KG1 (cell line): Measurements from ENCODE around the gene RPIA.
"Not testable (repeated sequence)": the region's sequence is repeated elsewhere in the genome, so short reads cannot be mapped to it uniquely, and the experiment has no call there.

Experiments
- DNase-seq: peaks from one replicate; lab custom pipeline; 2025; lab: John Stamatoyannopoulos, UW

RPIA gene

GRCh38 chr2:88789213-88789612 is 97.7 kb downstream of the RPIA start:
- DNase-seq = not testable (repeated sequence)

GRCh38 chr2:88795932-88796331 is 104.5 kb downstream of the RPIA start:
- not testable (repeated sequence) for DNase-seq

GRCh38 chr2:88796523-88796922 is 105.0 kb downstream of the RPIA start:
- DNase-seq = not testable (repeated sequence)

GRCh38 chr2:88797164-88797563 is 105.7 kb downstream of the RPIA start:
- not testable (repeated sequence) for DNase-seq
